H1 (cell line): ENCODE measurements around the gene NOS1AP. TPM values are rescaled to one million over a fixed set of nuclear protein-coding genes. Genes with fewer than 3 reads are reported as not detected.

Experiments
- CTCF ChIA-PET: fragments of 300-600 bp; sonication (Branson Sonifier 250); formaldehyde crosslinking; loops from one replicate; lab custom pipeline; 2021; ENCODE audit not compliant: partially characterized antibody; lab: Charles Lee
- POLR2A ChIA-PET: fragments of 300-600 bp; sonication (Branson Sonifier 250); formaldehyde crosslinking; loops from one replicate; lab custom pipeline; 2021; ENCODE audit warnings: inconsistent platforms; ENCODE audit not compliant: partially characterized antibody; lab: Charles Lee
- DNase-seq, 2 experiments: peaks; one replicate each; pipeline versions ENCODE4 v3.0.0 to v3.0.0-alpha.2; 2010 to 2022; ENCODE audit warnings: low spot score in 2 of 2, low read depth in 1 of 2, mixed read lengths in 1 of 2
- FAIRE-seq: peaks from 2 replicates; lab custom pipeline; 2011; peaks lifted over from hg19 to GRCh38; lab: Jason Lieb, UNC
- H2AFZ ChIP-seq: 2 replicates; pipeline ENCODE4 v1.8.1; 2012; ENCODE audit warnings: low read length, inconsistent platforms
- H2AK5ac ChIP-seq: 2 replicates; pipeline ENCODE4 v1.6.1; 2013; ENCODE audit warnings: low read depth, low read length
- H2BK120ac ChIP-seq: replicated peaks from 2 replicates; pipeline ENCODE3; 2013; ENCODE audit warnings: low read depth, low read length, inconsistent platforms
- H2BK12ac ChIP-seq: 2 replicates; pipeline ENCODE4 v1.6.1; 2013; ENCODE audit warnings: low read depth, low read length
- H2BK15ac ChIP-seq: 2 replicates; pipeline ENCODE4 v1.6.1; 2013; ENCODE audit warnings: low read length
- H2BK20ac ChIP-seq: 2 replicates; pipeline ENCODE4 v1.6.1; 2013; ENCODE audit warnings: low read length
- H2BK5ac ChIP-seq: 2 replicates; pipeline ENCODE4 v1.6.1; 2013; ENCODE audit warnings: low read depth, low read length
- H3K14ac ChIP-seq: 2 replicates; pipeline ENCODE4 v1.6.1; 2013; ENCODE audit warnings: inconsistent platforms; ENCODE audit not compliant: insufficient read length
- H3K18ac ChIP-seq: 2 replicates; pipeline ENCODE4 v1.6.1; 2013; ENCODE audit warnings: low read length; ENCODE audit errors: extremely low read depth
- H3K23ac ChIP-seq: 2 replicates; pipeline ENCODE4 v1.6.1; 2013; ENCODE audit warnings: inconsistent platforms; ENCODE audit not compliant: insufficient read length
- H3K23me2 ChIP-seq: 2 replicates; pipeline ENCODE4 v1.6.1; 2013; ENCODE audit warnings: low read depth, low read length
- H3K27ac ChIP-seq: 2 replicates; pipeline ENCODE4 v1.6.1; 2011; ENCODE audit warnings: low read depth, low read length, inconsistent platforms
- H3K27me3 ChIP-seq, 4 experiments: replicated peaks in 1 of 4; 1 replicate in 1 of 4; 2 replicates in 3 of 4; pipeline versions ENCODE4 v1.6.1 to v1.8.1; 2011 to 2013; ENCODE audit warnings: low read length in 3 of 4, mild to moderate bottlenecking in 3 of 4, inconsistent platforms in 2 of 4, mixed read lengths in 2 of 4, moderate library complexity in 1 of 4; ENCODE audit not compliant: control insufficient read depth in 3 of 4, insufficient read depth in 3 of 4; ENCODE audit errors: extremely low read depth in 1 of 4
- H3K36me3 ChIP-seq, 4 experiments: 2 replicates each; pipeline versions ENCODE4 v1.6.1 to v1.8.1; 2011 to 2013; ENCODE audit warnings: mild to moderate bottlenecking in 4 of 4, low read length in 3 of 4, moderate library complexity in 2 of 4, control low read depth in 1 of 4, inconsistent platforms in 1 of 4; ENCODE audit not compliant: insufficient read depth in 4 of 4, control insufficient read depth in 2 of 4
- H3K4ac ChIP-seq: replicated peaks from 2 replicates; pipeline ENCODE3; 2013; ENCODE audit warnings: low read length, low read depth, mixed read lengths, inconsistent platforms; ENCODE audit not compliant: insufficient read length
- H3K4me1 ChIP-seq, 4 experiments: replicated peaks in 1 of 4; 1 replicate in 1 of 4; 2 replicates in 3 of 4; pipeline versions ENCODE4 v1.6.1 to v1.8.1; 2011 to 2013; ENCODE audit warnings: low read length in 3 of 4, inconsistent platforms in 2 of 4, mixed read lengths in 1 of 4; ENCODE audit not compliant: insufficient read depth in 4 of 4, control insufficient read depth in 3 of 4
- H3K4me2 ChIP-seq, 2 experiments: 2 replicates each; pipeline versions ENCODE4 v1.6.1 to v1.8.1; 2011 to 2013; ENCODE audit warnings: low read depth in 2 of 2, low read length in 2 of 2, control low read depth in 1 of 2, inconsistent platforms in 1 of 2, mild to moderate bottlenecking in 1 of 2; ENCODE audit not compliant: insufficient read depth in 1 of 2
- H3K4me3 ChIP-seq, 4 experiments: fragments of 200-600, 300-600 bp in 1 of 4; sonication (generic), shearing (Covaris generic), sonication (Bioruptor Twin) in 1 of 4; 2 replicates each; pipeline versions ENCODE4 v1.5.1 to v1.8.1; 2011 to 2016; ENCODE audit warnings: low read length in 4 of 4, low read depth in 3 of 4, control low read depth in 2 of 4, inconsistent platforms in 2 of 4, mild to moderate bottlenecking in 2 of 4, mixed read lengths in 1 of 4, moderate library complexity in 1 of 4; ENCODE audit not compliant: insufficient read depth in 2 of 4; ENCODE audit errors: extremely low read depth in 1 of 4
- H3K56ac ChIP-seq: replicated peaks from 2 replicates; pipeline ENCODE3; 2013; ENCODE audit warnings: low read depth, mild to moderate bottlenecking, mixed read lengths, low read length, inconsistent platforms; ENCODE audit not compliant: insufficient read length
- H3K79me1 ChIP-seq: 2 replicates; pipeline ENCODE4 v1.6.1; 2013; ENCODE audit warnings: low read depth, low read length, control low read depth
- H3K79me2 ChIP-seq, 2 experiments: 2 replicates each; pipeline versions ENCODE4 v1.6.1 to v1.8.1; 2012 to 2013; ENCODE audit warnings: low read length in 2 of 2, mild to moderate bottlenecking in 2 of 2, inconsistent platforms in 1 of 2; ENCODE audit not compliant: insufficient read depth in 2 of 2, control insufficient read depth in 1 of 2
- H3K9ac ChIP-seq, 4 experiments: replicated peaks in 1 of 4; 1 replicate in 1 of 4; 2 replicates in 3 of 4; pipeline versions ENCODE4 v1.6.1 to v1.8.1; 2011 to 2013; ENCODE audit warnings: low read depth in 3 of 4, low read length in 3 of 4, control low read depth in 2 of 4, mild to moderate bottlenecking in 2 of 4, moderate library complexity in 2 of 4, inconsistent platforms in 1 of 4; ENCODE audit errors: extremely low read depth in 1 of 4
- H3K9me3 ChIP-seq, 2 experiments: 2 replicates each; pipeline versions ENCODE4 v1.6.1 to v1.8.1; 2012 to 2013; ENCODE audit warnings: mild to moderate bottlenecking in 2 of 2, moderate library complexity in 2 of 2, control low read depth in 1 of 2, inconsistent platforms in 1 of 2, low read depth in 1 of 2, low read length in 1 of 2, mixed read lengths in 1 of 2; ENCODE audit not compliant: insufficient read depth in 2 of 2
- H4K20me1 ChIP-seq, 2 experiments: replicated peaks in 1 of 2; 2 replicates each; pipeline versions ENCODE3 to v1.8.1; 2011 to 2013; ENCODE audit warnings: inconsistent platforms in 2 of 2, low read length in 2 of 2, mild to moderate bottlenecking in 1 of 2; ENCODE audit not compliant: insufficient read depth in 2 of 2, control insufficient read depth in 1 of 2
- H4K5ac ChIP-seq: 2 replicates; pipeline ENCODE4 v1.6.1; 2013; ENCODE audit warnings: low read length, low read depth, mixed read lengths, inconsistent platforms; ENCODE audit not compliant: insufficient read length
- H4K8ac ChIP-seq: 2 replicates; pipeline ENCODE4 v1.8.0; 2013; ENCODE audit warnings: mild to moderate bottlenecking, moderate library complexity, low read length, inconsistent platforms; ENCODE audit not compliant: insufficient read depth; ENCODE audit errors: extremely low read depth
- H4K91ac ChIP-seq: replicated peaks from 2 replicates; pipeline ENCODE3; 2013; ENCODE audit warnings: low read length, mixed read lengths, inconsistent platforms; ENCODE audit not compliant: insufficient read length
- ASH2L ChIP-seq: fragments of 200-600, 300-600 bp; sonication (generic); IDR thresholded peaks from one replicate; pipeline ENCODE4 v1.7.1; 2017; ENCODE audit warnings: low read length
- CBX8 ChIP-seq: fragments of 300-800, 300-1000 bp; sonication (generic); IDR thresholded peaks from 2 replicates; pipeline ENCODE4 v1.7.1; 2016; ENCODE audit warnings: low read depth, low read length, borderline replicate concordance
- CHD1 ChIP-seq: IDR thresholded peaks from 2 replicates; pipeline ENCODE4 v1.6.1; 2012; ENCODE audit warnings: low read depth, low read length, improper control_type of control experiment
- CHD2 ChIP-seq: IDR thresholded peaks from 2 replicates; pipeline ENCODE4 v1.6.1; 2012; ENCODE audit warnings: low read length, improper control_type of control experiment
- EZH2 ChIP-seq: fragments of 200-600 bp; sonication (generic); IDR thresholded peaks from 2 replicates; pipeline ENCODE4 v1.7.1; 2012; ENCODE audit warnings: low read depth, mild to moderate bottlenecking, moderate library complexity, low read length, inconsistent platforms; ENCODE audit not compliant: severe bottlenecking
- HDAC6 ChIP-seq: IDR thresholded peaks from one replicate; pipeline ENCODE4 v1.7.1; 2012; ENCODE audit warnings: low read depth, mild to moderate bottlenecking, inconsistent platforms, low read length, moderate library complexity
- JUN ChIP-seq: IDR thresholded peaks from 2 replicates; pipeline ENCODE4 v1.6.1; 2011; ENCODE audit warnings: low read depth, mild to moderate bottlenecking, improper control_type of control experiment, low read length
- KDM1A ChIP-seq: fragments of 200-600, 300-600 bp; sonication (generic); IDR thresholded peaks from 2 replicates; pipeline ENCODE4 v1.7.1; 2016; ENCODE audit warnings: mild to moderate bottlenecking, low read length, borderline replicate concordance
- NANOG ChIP-seq: IDR thresholded peaks from 2 replicates; pipeline ENCODE4 v1.6.1; 2011; ENCODE audit warnings: low read length, low read depth, mild to moderate bottlenecking, inconsistent platforms; ENCODE audit not compliant: insufficient read depth, poor library complexity, severe bottlenecking
- RBBP5 ChIP-seq: IDR thresholded peaks from 2 replicates; pipeline ENCODE4 v1.7.1; 2012; ENCODE audit warnings: low read depth, mild to moderate bottlenecking, inconsistent platforms, low read length, moderate library complexity, borderline replicate concordance
- RFX5 ChIP-seq: IDR thresholded peaks from 2 replicates; pipeline ENCODE4 v1.6.1; 2011; ENCODE audit warnings: low read depth, low read length, improper control_type of control experiment, borderline replicate concordance
- RXRA ChIP-seq: IDR thresholded peaks from 2 replicates; pipeline ENCODE4 v1.6.1; 2011; ENCODE audit warnings: low read depth, mild to moderate bottlenecking, low read length, moderate library complexity; ENCODE audit not compliant: insufficient read depth
- TAF7 ChIP-seq: optimal IDR thresholded peaks from 2 replicates; pipeline ENCODE3; 2011; ENCODE audit warnings: low read depth, mild to moderate bottlenecking, inconsistent platforms, low read length, moderate library complexity, borderline replicate concordance
- TBP ChIP-seq: IDR thresholded peaks from 2 replicates; pipeline ENCODE4 v1.6.1; 2011; ENCODE audit warnings: low read depth, low read length, improper control_type of control experiment
- WGBS, 2 experiments: shearing (Covaris generic) in 1 of 2; methylation state at CpG; one replicate each; pipeline versions ENCODE4 v1.1.6 to v1.1.7; 2013 to 2015; ENCODE audit warnings: low lambda C conversion rate in 2 of 2, mixed read lengths in 2 of 2, inconsistent platforms in 1 of 2, low coverage in 1 of 2, missing lambda C conversion rate in 1 of 2; ENCODE audit not compliant: insufficient replicate concordance in 2 of 2, insufficient coverage in 1 of 2, insufficient read length in 1 of 2; ENCODE audit errors: extremely low coverage in 1 of 2, missing lambda C conversion rate in 1 of 2; 5-methylcytosine and 5-hydroxymethylcytosine counted together
- polyA plus RNA-seq, 7 experiments: library from polyadenylated mRNA; depleted of rRNA in 3 of 7; stranded (reverse) in 5 of 7; unstranded in 2 of 7; fragments of >200 nt in 5 of 7; fragments of 200-250 nt in 2 of 7; gene quantifications; 1 replicate in 5 of 7; 2 replicates in 1 of 7; 4 replicates in 1 of 7; pipeline versions ENCODE4 v1.2.1 to v1.2.3, GENCODE V29; 2011 to 2013; ENCODE audit warnings: missing spikeins in 2 of 7, mixed read lengths in 2 of 7
- total RNA-seq: library from RNA; stranded (reverse); fragmentation: NEBNext Ultra II Directional; extraction: Animal tissue kit (Norgen Biotek cat#: 25700); gene quantifications from 2 replicates; pipeline ENCODE4 v1.2.1, GENCODE V29; 2021

NOS1AP gene
- total and polyA plus RNA-seq, 2 of the 8 experiments (the other 6 are each of a cell fraction or from before 2014, with no cell fraction given), result 2.4 to 12.1 TPM

- Histone ChIP-seq H3K14ac (no peak overlapping the region), H3K27ac (no peak overlapping the region), H3K4me3 (no peak overlapping the region), H2BK120ac (no peak overlapping the region), H3K79me1 (peaks cover 3% of the 10 kb centered on the region), H2AK5ac (no peak overlapping the region), H4K91ac (no peak overlapping the region), H3K36me3 (no peaks in the 10 kb centered on the region), H3K9ac (no peak overlapping the region), H3K9me3 (no peaks in the 10 kb centered on the region), H3K4me1 (peaks cover under 1 to 7% (median 4%) of the 10 kb centered on the region in 4 experiments; a peak in 5 of 7 replicates), H3K23me2 (no peaks in the 10 kb centered on the region; the same call in 1 of the 2 replicates), H4K5ac (no peak overlapping the region), H2BK12ac (0 out of 2 replicates have a peak overlapping the region, but pooled peaks have one; percentile 51), H3K56ac (no peak overlapping the region), H4K20me1 (peaks cover 6 to 8% of the 10 kb centered on the region in 2 experiments), H2BK5ac (no peak overlapping the region), H3K18ac (no peak overlapping the region), H2BK20ac (no peak overlapping the region), H2AFZ (no peak overlapping the region), H3K4ac (no peak overlapping the region), H3K23ac (no peak overlapping the region), H4K8ac (no peak overlapping the region), H3K27me3 (peaks cover 0 to 3% (median 0%) of the 10 kb centered on the region in 4 experiments; a peak in 3 of 7 replicates), H3K79me2 (peaks cover 0 to 64% of the 10 kb centered on the region in 2 experiments; a peak in 2 of 4 replicates), H2BK15ac (no peak overlapping the region), H3K4me2 (no peak overlapping the region)
- no peak for TF ChIP-seq EZH2
- TF ChIP-seq RXRA, result no peak
- no peak for TF ChIP-seq ASH2L
- TF ChIP-seq CBX8, result no peak
- TF ChIP-seq CHD2, result no peak
- TF ChIP-seq TBP, result no peak
- TF ChIP-seq RFX5, result no peak
- no peak for TF ChIP-seq RBBP5
- no peak for TF ChIP-seq HDAC6
- TF ChIP-seq NANOG, result no peak
- no peak for TF ChIP-seq KDM1A
- TF ChIP-seq JUN, result no peak
- TF ChIP-seq CHD1, result no peak
- TF ChIP-seq TAF7, result no peak
- ChIA-PET POLR2A (interaction anchor here (1.0 to 2.1 kb wide), 4 partner anchors 9 to 17 kb away, joined by 3 to 9 read pairs (median 5); partner anchors contain the start of gene NOS1AP), CTCF (interaction anchor here (1.0 to 2.2 kb wide), 2 partner anchors 9 to 18 kb away, joined by 3 to 9 read pairs; partner anchors contain the start of gene NOS1AP)
- DNase-seq, result no peak
- 85% methylated on average over 1 of the region's 1 CpG; no CpG with 5 or more reads in 1 of the 2 experiments for WGBS, 2 experiments
- peak; percentile 63 for FAIRE-seq
Observed at GRCh38 chr1:162087111-162087510, 17.6 kb downstream of the NOS1AP start.
